Activated CD4-positive, alpha-beta T cell treated with anti-CD3 and anti-CD28 coated beads, Interleukin-2, amount 50 U/mL, for 16 hours (primary cell): ENCODE measurements around the gene PIK3C3.
"Not testable (repeated sequence)": the region's sequence is repeated elsewhere in the genome, so short reads cannot be mapped to it uniquely, and the experiment has no call there.

Source experiments
- DNase-seq: peaks from one replicate; pipeline ENCODE4 v3.0.0-alpha.2; 2020

Gene PIK3C3

DNA sequence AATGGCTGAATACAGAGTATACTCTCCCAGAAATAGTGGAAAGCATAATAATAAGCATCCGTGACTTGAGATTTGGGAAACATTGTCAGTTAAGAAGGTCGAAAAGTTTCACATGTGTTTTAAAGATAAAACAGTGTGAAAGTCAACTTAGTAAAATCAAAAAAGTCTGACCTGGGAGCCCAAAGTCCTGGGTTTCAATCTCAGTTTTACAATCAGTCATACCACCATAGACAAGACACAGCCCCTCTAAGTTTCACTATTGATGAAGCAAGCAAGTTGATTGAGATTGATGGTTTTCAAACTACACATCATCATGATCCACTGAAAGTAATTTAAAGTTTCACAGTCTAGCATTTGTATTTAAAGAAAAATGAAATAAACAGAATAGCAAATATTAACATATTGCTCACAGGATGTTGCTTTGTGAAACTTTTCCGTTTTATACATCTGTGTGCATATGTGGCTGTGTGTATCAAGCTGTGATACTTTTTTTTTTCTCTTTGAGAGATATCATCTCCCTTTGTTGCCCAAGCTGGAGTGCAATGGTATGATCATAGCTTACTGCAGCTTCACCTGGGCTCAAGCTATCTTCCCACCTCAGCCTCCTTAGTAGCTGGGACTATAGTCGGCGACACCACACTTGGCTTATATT, 71.1 kb downstream of the PIK3C3 start:
- DNase-seq: peak; percentile 80

DNA sequence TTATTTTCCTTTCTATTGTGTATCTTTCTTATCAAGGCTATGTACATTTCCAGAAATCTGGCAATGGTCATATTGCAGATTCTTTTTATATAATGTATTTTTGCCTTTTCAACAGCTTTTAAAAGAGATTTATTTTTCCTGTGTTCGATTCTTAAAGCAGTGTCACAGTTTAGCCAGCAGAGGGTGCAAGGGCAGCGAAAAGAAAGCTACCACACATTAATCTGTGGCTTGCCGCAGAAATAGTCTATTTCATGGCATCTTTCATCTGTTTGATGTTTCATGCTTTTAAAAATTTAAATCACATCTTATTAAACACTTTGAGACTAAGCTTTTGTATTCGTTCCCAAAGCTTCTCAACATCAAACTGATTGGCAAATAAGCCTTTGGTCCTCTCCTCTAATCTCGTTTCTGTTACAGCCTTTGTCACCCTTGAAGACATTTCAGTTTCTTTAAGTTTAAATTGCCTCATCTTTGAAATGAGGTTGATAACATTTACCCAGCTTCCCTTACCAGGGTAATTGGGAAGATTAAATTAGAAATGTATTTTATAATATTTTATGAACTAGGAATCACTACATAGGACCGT, 73.3 kb downstream of the PIK3C3 start:
- DNase-seq: peak; percentile 45

DNA sequence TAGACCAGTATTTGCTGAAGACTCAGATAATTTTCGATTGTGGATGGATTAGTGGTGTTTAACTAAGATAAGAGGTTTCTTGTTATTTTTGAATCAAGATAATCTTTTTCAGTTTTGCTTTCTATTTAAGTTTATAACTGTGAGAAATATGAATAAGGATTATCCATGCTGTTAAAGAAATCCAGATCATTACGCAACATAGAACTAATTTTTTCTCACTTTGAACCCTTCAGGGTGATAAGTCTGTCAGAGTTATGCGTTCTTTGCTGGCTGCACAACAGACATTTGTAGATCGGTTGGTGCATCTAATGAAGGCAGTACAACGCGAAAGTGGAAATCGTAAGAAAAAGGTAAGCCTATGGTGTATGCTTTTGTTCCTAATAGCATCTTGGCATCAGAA, 74.1 kb downstream of the PIK3C3 start:
- no peak for DNase-seq

DNA sequence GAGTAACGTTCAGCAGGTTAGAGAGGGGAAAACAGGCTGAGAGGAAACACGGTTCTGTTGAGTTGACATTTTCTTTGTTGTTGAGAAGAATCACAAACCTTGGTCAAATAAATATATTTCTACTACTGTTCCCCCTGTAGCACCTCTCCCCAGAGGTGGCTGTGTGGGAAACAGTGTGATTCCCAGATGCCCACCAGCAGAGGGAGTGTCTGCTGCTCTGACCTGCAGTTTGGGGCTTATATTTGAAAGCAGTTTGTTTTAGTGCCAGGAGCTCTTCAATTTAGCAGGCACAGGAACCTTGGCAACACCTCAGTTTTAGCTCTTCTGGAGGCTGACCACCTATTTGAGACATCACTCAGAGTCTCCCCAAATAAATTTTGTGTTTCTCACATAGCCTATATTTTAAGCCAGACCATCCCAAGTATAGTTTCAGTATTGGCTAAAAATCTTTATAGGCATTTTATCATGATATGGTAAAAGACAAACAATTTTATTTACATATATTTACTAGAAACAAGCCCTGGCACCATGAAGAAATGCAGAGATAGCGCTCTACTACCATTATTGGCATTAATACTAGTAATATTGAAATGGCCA, 75.7 kb downstream of the PIK3C3 start:
- DNase-seq: no peak

DNA sequence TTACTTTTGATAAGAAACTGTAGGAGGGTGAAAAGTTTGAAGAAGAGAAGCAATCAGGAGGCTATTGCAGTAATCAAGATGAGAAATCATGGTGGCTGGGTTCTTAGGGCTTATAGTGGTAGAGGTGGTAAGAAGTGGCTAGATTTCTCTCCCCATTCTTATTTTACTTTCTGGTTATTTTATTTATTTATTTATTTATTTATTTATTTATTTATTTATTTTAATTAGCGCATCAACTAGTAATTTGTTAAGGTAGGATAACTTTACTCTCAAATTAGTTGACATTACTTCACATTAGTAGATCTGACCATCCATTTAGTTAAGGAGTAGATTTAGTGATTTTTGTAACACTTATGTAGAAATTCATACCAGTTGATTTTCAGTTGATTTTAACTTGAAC, 77.4 kb downstream of the PIK3C3 start:
- no peak for DNase-seq

DNA sequence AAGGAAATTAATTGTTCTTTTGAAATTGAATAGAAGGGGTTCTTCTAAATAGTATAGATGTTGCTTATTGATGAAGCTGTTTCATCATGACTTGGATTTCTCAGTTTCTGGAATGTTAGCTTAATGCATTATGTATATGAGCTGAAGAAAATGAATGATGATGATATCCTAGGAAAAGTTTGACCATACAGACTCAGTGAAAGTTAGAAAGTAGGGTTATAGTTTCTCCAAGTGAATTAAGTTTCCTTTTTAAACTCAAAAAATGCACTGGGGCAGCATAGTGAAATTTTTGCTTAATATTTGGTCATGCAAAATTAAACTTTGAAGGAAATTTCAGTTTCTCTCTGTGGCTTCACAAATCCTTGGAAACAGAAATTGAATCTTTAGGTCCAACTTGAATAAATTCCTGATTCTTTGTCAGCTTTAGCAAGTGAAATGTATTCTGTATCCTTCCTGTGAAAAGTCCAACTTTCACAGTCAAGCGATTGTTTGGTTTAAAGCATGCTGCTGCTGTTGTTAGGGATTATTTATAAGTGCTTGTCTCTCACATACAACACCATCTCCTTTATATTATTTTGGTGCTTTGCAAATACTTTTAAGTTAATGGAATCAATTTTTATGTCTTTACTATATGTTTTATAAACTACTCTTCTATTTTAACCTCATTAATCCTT, 78.2 kb downstream of the PIK3C3 start:
- no peak for DNase-seq

DNA sequence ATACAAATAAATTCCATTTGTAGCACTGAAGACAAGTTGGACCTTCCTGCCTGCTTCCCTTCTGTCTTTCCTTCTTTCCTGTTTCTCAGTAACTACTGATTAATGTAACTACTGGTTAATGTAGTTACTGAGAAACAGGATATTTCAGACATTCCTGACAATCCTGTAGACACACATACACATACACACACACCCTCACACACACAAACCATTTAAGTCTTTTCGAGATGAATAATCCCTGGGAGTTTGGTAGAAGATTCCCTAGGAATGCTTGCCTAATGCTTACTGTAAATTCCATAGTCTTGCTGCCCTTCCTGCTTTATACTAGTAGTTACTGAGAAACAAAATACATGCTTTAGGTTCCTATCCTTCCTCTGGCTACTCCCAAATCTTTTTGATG, 83.9 kb downstream of the PIK3C3 start:
- DNase-seq: no peak

DNA sequence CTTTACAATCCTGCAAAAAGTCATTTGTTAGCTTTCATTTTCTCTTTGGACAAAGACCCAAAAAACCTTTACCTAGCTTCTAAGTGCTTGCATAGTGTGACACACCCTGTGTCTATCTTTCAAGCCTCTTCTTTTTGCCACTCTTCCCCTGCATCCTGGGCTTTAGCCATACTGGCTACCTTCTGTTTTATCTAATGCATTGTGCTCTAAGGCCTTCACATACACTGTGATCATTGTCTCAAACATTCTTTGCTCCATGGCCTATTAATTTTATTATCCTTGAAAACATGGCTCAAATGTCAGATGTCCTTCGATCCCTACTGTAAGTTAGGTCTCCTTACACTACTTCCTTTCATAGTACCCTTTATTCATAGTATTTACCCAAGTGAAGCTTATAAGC, 84.4 kb downstream of the PIK3C3 start:
- DNase-seq: no peak

DNA sequence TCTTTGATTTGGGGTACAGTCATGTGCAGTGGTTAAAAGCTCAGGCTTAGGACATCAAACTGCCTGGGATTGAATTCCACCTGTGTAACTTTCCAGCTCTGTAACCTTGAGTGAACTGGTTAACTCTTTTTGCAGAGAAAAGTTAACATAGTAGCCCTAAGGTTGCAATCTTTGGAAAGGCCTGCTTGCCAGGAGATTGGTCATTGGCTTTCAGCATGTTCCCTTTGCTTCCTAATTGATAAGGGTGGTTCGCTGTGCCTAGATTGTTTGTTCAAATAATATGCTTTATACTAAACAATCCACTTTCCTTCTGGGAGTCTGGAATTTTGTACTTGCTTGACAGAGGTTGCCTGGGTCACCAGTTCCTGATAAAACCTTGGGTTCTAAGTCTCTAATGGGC, 86.8 kb downstream of the PIK3C3 start:
- no peak for DNase-seq

DNA sequence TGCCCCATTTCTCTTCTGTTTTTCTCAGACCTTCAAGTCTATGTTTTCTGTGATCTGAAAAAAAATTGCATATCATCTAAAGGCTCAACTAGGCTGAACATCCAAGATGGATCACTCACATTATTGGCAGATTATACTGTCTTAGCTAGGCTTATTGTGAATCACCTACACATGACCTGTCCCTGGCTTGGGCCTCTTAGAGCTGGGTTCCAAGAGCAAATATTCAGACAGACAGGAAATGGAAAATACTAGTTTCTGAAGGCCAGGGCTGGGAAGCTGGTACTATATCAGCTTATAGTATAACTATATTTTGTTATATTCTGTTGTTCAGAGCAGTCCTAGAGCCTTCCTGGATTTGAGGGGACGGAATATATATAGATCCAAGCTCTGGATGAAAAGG, 90.3 kb downstream of the PIK3C3 start:
- no peak for DNase-seq

DNA sequence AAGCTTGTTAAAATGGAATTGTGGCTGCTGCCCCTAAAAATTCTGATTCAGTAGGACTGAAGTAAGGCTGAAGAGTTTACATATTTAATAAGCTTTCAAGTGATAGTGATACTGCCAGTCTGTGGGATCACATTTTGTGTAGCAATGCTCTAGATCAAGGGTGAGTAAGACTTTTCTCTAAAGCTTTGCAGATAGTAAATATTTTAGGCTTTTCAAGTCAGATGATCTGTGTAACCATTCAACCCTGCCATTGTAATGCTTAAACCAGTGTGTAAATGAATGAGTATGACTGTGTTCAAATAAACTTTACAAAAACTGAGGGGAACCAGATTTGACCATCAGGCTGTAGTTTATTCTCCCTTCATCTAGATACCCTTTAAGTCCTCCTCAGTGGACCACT, 92.7 kb downstream of the PIK3C3 start:
- DNase-seq: no peak

DNA sequence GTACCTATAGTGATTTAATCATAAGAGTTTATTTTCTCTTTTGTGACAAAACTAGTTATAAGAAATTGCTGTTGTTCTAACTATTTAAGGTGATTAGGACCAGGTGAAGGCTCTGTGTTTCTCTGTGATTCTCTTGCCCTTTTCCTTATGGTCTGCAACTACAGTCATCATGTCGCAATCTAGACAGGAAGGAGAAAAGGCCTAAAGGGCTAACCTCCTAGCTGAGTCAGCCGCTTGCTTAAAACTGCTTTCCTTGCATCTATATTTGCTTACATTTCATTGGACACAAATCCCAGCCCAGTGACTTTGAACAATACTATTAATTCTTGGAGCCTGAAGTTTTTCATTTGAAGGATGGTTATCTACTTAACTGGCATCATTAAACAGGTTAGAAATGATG, 93.1 kb downstream of the PIK3C3 start:
- no peak for DNase-seq

DNA sequence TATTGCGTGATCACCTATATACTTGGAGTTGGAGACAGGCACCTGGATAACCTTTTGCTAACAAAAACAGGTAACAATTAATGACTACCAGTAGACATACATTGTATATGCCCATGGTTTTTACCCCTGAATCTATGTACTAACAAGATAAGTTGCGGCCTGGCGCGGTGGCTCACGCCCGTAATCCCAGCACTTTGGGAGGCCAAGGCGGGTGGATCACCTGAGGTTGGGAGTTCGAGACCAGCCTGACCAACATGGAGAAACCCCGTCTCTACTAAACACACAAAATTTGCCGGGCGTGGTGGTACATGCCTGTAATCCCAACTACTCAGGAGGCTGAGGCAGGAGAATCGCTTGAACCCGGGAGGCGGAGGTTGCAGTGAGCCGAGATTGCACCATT, 94.5 kb downstream of the PIK3C3 start:
- not testable (repeated sequence) for DNase-seq

DNA sequence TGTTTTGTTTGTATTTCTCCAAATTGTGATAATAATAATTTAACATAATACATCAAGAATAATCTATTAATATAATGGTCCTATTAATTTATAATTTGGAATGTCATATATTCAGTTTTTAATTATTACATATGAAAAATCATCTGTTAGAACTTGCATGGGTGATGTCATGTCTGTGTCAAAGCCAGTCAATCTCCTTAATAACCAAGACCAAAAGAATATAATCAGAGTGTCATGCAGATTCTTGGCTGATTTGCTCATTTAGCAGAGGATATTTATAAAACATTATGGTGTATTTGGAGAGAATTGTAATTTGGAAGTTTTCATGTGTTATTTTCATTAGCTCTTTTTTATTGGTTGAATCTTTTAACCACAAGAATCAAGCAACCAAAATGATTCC, 96.4 kb downstream of the PIK3C3 start:
- DNase-seq: no peak

DNA sequence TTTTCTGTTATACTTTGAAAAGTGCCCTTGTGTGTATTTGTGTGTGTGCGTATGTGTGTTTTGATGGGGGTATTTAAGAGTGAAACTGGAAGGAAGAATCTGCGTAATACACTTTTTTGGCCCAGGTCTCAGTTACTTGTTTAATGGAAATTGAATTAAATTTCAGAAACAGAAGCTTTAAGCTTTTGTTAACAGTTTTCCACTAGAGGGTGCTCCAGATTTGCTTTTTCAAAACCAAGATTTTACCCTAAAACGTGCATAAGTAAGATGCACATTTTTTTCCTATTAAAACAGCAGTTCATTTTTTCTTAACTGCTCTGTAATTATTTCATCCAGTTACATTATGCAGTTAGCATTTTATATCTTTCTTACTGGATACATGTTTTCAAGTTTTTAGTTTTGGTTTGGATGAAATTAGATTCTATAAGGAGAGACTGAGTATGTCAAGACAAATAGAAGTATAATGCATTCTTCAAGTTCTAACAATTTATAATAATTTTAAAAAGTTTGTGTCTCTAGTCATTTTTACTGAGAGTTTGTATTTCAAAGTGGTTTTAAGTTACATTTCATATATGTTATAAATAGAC, 97.2 kb downstream of the PIK3C3 start:
- no peak for DNase-seq

DNA sequence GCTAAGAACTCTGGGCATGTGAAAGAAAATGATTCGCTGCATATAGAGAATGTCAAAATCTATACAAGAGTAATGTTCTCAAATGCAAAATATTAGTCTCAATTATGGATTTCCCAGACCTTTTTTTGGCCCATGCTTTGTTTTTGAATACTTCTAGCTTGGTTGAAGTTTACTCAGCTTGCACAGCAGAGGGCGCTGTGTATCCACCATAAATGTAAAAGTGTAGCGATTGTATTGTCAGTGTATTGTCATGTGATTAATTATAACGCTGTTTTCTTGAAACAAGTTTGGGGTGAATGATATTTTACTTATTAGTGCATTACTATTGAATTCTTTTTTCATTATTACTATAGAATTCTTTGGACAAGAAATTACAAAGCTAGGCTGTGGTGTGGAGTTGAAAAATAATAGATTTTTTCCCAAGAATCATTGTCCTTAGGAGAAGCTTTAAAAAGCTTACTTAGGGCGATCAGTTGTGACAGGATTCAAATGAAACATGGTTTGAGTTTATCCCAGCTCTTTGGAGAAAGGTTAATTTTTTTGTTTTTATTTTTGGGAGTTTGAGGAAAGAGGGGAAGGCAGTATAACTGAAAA, 98.3 kb downstream of the PIK3C3 start:
- DNase-seq: peak; percentile 69

DNA sequence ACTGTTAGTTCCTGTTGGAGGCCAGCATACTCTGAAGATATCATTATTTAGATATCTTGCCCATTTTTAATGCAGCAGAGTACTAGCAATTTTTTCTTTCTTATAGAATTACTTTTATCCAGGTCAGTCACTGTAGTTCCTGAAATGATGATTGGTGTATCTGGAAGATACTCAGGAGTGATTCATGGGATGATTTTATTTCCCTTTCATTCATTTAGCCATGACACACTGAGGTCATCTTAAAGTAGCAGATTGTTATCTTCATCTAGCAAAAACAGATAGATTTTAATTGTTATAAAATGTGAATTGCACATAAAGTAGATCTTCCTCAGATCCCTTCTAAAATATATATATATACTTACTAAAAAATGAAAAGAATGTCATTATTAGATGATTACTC, 109.1 kb downstream of the PIK3C3 start:
- DNase-seq: no peak

DNA sequence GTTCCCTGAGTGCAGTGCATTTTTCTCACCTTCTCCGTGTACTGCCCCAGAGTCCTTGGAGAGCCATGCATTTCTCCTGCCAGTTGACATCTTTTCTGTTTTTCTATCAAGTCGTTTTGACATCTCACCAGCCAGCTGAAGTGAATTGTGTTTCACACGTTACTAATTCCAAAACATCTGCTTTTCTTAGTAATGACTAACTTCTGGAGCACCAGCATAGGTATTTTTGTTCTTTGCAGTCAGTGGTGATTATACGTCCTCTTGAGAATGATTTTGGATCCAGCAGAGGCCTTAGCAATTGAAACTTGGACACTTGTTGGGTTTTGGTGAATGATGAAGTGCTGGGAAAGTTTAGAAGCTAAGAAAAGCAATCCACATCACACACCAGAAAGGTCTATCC, 112.5 kb downstream of the PIK3C3 start:
- peak; percentile 43 for DNase-seq

DNA sequence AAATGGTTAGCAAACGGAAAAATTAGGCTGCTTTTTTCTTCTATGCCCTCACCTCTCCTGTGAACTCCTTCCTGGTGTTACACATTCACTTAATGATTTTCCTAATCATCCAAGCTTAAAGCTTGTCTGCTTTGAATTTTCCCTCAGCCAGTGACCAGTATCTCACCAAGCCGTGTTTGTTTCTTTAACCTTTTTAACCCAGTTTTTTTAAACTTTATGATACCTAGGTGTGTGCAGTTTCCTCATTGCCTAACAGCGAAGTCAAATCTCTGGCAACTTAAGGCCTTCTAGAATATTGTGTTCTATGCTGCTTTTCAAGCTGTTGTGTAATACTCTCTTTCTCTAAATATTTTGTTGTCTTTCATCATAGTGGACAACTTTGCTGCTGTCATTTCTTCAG, 113.0 kb downstream of the PIK3C3 start:
- no peak for DNase-seq

DNA sequence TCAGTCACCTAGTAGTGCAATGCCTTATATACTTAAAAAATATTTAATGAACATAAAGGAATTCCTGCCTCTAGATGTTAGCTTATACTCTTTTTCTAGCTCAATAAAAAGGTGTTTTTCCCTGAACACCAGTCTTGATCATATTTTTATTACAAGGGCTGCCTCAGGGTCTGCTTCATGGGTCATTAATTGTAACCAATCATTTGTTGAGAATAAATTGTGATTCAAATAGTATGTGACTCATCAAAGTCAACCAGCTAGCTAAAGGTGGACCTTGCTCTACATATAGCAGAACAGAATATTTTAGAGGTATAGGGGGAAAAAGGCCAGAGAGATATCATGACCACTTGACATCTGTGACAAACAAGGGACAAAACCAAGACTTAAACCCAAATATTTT, 114.0 kb downstream of the PIK3C3 start:
- no peak for DNase-seq

DNA sequence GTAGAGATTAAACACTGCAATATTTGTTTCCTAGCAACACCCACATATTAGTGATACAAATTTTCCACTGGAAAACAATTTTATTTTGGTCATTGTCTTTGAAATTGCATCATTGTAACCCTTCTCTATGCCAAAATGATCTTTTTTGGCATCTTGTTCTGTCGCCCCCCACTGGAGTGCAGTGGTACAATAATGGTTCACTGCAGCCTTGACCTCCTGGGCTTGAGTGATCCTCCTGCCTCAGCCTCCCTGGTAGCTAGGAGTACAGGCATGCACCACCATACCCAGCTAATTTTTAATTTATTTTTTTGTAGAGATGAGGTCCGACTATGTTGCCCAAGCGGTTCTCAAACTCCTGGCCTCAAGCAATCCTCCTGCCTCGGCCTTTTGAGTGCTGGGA, 117.4 kb downstream of the PIK3C3 start:
- DNase-seq: no peak

DNA sequence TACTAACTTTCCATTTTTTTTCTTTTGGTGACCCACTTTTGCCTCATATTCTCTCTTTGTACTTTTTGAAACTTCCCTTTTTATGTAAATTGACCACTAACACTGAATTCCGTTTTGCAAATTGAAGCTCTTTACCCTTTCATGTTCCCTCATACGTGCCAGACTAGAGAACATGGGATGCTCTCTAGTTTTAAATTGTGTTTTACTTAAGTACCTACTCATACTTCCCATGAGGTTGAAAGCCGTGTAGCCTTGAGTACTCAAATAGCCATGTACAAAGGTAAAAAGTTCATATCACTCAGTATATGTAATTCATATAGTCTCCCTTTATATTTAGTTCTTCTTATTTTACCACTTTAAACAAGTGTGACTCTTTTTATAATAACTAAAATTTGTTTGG, 119.7 kb downstream of the PIK3C3 start:
- no peak for DNase-seq

DNA sequence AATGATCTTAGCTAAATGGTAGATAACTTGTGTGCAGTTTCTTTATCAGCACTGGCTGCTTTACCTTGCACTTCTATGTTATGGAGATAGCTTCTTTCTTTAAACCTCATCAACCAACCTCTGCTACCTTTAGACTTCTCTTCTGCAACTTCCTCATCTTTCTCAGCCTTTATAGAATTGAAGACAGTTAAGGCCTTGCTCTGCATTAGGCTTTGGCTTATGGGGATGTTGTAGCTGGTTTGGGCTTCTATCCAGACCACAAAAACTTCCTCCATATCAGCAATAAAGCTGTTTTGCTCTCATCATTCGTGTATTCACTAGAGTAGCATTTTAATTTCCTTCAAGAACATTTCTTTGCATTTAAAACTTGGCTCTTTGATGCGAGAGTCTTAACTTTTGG, 123.7 kb downstream of the PIK3C3 start:
- no peak for DNase-seq

DNA sequence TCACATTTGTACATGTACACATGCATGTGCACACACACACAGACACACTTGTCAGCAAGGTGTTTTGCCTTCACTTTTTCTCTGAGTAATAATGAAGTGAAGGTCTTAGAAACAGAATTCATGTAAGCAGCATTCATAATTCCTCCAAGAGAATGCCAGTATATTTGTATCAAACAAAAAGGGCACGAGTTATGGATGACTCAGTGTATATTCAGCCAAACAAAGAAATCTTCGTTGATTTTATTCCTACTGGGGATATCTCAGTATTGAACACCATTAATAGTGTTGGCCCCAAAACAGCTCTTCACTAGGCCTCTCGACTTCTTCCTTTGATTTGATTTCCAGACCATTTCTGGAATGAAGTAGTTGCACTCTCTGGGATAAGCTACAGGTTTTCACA, 125.3 kb downstream of the PIK3C3 start:
- DNase-seq: no peak
